ENCODE data around the gene MTCL3.

The MTCL3 gene

GRCh38 chr6:127451388-127451787, 67.7 kb downstream of the MTCL3 start:
- 77% methylated on average over 3 of the region's 3 CpGs for WGBS (ENCODE audit: missing lambda C conversion rate)
- ATAC-seq (no peak), DNase-seq (ENCODE audit: low read depth in 1 of 2, low spot score in 1 of 2) (no peak), FAIRE-seq (no peak)
- POLR2A ChIA-PET, result no interaction called here
- no peak for TF ChIP-seq BHLHE40 (IDR thresholded peaks at IDR 0.05; ENCODE audit: low read depth, low read length)
- TF ChIP-seq FOSB (CRISPR knock-in tag; IDR thresholded peaks at IDR 0.05), result no peak
- no peak for TF ChIP-seq MAFK (IDR thresholded peaks at IDR 0.05; ENCODE audit: partially characterized antibody)
- TF ChIP-seq USF2 (IDR thresholded peaks at IDR 0.05), result no peak
- TF ChIP-seq JUN (IDR thresholded peaks at IDR 0.05), result no peak
- TF ChIP-seq TFCP2L1 (CRISPR knock-in tag; IDR thresholded peaks at IDR 0.05), result no peak
- TF ChIP-seq PHF8 (IDR thresholded peaks at IDR 0.05; ENCODE audit: borderline replicate concordance, low read depth), result no peak
- TF ChIP-seq HOXB13 (CRISPR knock-in tag; IDR thresholded peaks at IDR 0.05; ENCODE audit: low read depth), result no peak
- no peak for TF ChIP-seq EP300 (IDR thresholded peaks at IDR 0.05)
- no peak for TF ChIP-seq MAZ (IDR thresholded peaks at IDR 0.05; ENCODE audit: borderline replicate concordance, low read depth, low read length)
- H3K27ac ChIP-seq, result no peak overlapping the region
- H3K4me2 ChIP-seq, result no peak overlapping the region
- CTCF ChIA-PET, result no interaction called here
- no peaks in the 10 kb centered on the region for H3K4me1 ChIP-seq
- H3K9me3 ChIP-seq, result no peaks in the 10 kb centered on the region
- no peak overlapping the region for H3K4me3 ChIP-seq

GRCh38 chr6:127447780-127448179, 71.4 kb downstream of the MTCL3 start:
- ATAC-seq (no peak), FAIRE-seq (no peak), DNase-seq (ENCODE audit: low read depth in 1 of 2, low spot score in 1 of 2) (no peak)
- no peak overlapping the region for H3K4me2 ChIP-seq
- no peak overlapping the region for H3K27ac ChIP-seq
- H3K9me3 ChIP-seq, result no peaks in the 10 kb centered on the region
- POLR2A ChIA-PET, result no interaction called here
- no peaks in the 10 kb centered on the region for H3K4me1 ChIP-seq
- no peak overlapping the region for H3K4me3 ChIP-seq
- CTCF ChIA-PET, result no interaction called here
- TF ChIP-seq ZSCAN20 (CRISPR knock-in tag; IDR thresholded peaks at IDR 0.05) (no peak), HES2 (IDR thresholded peaks at IDR 0.05) (no peak), CHD2 (IDR thresholded peaks at IDR 0.05; ENCODE audit: low read length, partially characterized antibody) (no peak), FOXS1 (CRISPR knock-in tag; IDR thresholded peaks at IDR 0.05) (no peak), GATA3 (IDR thresholded peaks at IDR 0.05; ENCODE audit: borderline replicate concordance) (no peak), BCL3 (IDR thresholded peaks at IDR 0.05) (no peak), HDAC2 (IDR thresholded peaks at IDR 0.05) (no peak)

GRCh38 chr6:127446356-127446755, 72.8 kb downstream of the MTCL3 start:
- CTCF ChIA-PET, result no interaction called here
- Histone ChIP-seq H3K4me2 (no peak overlapping the region), H3K4me1 (no peaks in the 10 kb centered on the region), H3K27ac (no peak overlapping the region), H3K4me3 (no peak overlapping the region), H3K9me3 (no peaks in the 10 kb centered on the region)
- TF ChIP-seq NFE2L2 (conservative IDR thresholded peaks at IDR 0.05; ENCODE audit: low read length), result no peak
- TF ChIP-seq ATOH8 (CRISPR knock-in tag; IDR thresholded peaks at IDR 0.05; ENCODE audit: low read depth), result no peak
- TF ChIP-seq RFX5 (IDR thresholded peaks at IDR 0.05), result no peak
- TF ChIP-seq EHMT2 (IDR thresholded peaks at IDR 0.05; ENCODE audit: low read depth), result no peak
- TF ChIP-seq ZC3H11A (IDR thresholded peaks at IDR 0.05), result no peak
- TF ChIP-seq HOXB13 (CRISPR knock-in tag; IDR thresholded peaks at IDR 0.05; ENCODE audit: low read depth), result no peak
- no peak for TF ChIP-seq HMGXB4 (CRISPR knock-in tag; IDR thresholded peaks at IDR 0.05; ENCODE audit: borderline replicate concordance)
- no peak for TF ChIP-seq RARB (CRISPR knock-in tag; IDR thresholded peaks at IDR 0.05)
- no peak for TF ChIP-seq ZNF302 (CRISPR knock-in tag; IDR thresholded peaks at IDR 0.05)
- TF ChIP-seq FOXS1 (CRISPR knock-in tag; IDR thresholded peaks at IDR 0.05), result no peak
- TF ChIP-seq CEBPB (IDR thresholded peaks at IDR 0.05), result no peak
- DNase-seq (ENCODE audit: low read depth in 1 of 2, low spot score in 1 of 2), result no peak
- no peak for ATAC-seq
- POLR2A ChIA-PET, result no interaction called here
- FAIRE-seq, result no peak
- 93% methylated on average over 7 of the region's 7 CpGs for WGBS (ENCODE audit: missing lambda C conversion rate)
